Colon (tissue), 2 donors: ENCODE measurements around the gene ZNF620.
"Not testable (repeated sequence)": the region's sequence is repeated elsewhere in the genome, so short reads cannot be mapped to it uniquely, and the experiment has no call there.

Experiments used
- FAIRE-seq: peaks from 2 replicates; lab custom pipeline; 2012; peaks lifted over from hg19 to GRCh38; lab: Jason Lieb, UNC
- donor health status: control.
- donor health status: control.

The ZNF620 gene

GRCh38 chr3:40505599-40506462 lies at the start of gene ZNF620:
TSS of gene ZNF620 (plus strand) at chr3:40506039. CDS start at chr3:40506353, 314 bp downstream.
- no peak for FAIRE-seq

DNA sequence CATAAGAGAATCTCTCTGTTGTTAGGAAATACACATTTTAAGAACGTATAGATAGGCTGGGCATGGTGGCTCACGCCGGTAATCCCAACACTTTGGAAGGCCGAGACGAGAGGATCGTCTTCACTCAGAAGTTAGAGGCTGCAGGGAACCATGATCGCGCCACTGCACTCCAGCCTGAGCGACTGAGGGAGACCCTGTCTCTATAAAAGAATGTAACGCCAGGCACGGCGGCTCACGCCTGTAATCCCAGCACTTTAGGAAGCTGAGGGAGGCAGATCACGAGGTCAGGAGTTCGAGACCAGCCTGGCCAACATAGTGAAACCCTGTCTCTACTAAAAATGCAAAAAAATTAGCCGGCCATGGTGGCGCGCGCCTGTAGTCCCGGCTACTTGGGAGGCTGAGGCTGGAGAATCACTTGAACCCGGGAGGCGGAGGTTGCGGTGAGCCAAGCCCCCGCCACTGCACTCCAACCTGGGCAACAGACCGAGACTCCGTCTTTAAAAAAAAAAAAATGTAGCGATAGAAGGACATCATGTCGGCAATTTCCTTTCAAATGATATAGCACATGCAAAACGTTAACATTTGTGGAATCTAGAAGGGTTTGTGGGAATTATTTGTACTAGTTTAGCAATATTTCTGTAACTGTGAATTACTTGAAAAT lies 49.4 kb upstream of the ZNF620 start:
- no peak for FAIRE-seq

DNA sequence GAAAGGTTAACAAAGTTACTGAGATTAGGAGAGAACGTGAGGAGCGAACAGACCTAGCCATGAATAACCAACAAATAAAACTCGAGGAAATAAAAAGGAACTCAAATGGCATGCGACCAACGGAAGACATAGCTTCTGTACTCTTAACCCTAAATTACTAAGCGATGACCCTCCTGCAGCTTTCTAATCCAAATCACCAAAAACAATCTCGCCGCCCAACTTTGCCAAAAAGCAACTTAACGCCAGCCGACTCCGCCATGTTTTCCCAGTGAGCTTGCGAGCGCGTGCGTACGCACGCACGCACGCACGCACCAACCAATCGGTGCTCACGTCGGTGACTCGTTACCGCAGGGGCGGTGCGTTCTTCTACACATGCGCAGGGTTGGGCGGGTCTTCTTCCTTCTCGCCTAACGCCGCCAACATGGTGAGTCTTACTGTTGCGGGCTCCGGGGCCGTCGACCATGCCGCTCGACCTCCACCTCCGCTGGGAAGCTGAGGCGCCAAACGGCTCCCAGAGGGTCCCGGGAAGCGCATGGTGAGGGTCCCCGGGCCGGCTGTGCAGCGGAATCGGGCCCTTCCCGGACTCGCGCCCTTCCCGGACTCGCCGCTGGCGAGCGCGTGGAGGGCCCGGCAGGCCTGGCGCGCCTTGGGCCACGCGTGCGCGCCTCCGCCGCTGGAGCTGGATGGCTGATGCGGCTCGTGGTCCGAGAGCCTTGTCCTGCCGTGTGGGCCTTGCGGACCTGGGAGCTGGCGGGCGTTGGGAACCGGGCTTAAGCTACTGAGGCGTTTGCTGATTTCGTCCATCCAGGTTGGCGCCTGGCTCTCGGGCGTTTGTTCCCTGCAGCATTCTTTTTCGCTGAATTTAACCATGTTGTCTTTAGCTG lies 48.7 kb upstream of the ZNF620 start, which contains the start of gene RPL14:
Gene RPL14 (plus strand): TSS at position 400 of the 884 bp plus-strand sequence. CDS start 133 bp downstream, at position 533.
- no peak for FAIRE-seq

- no peak for FAIRE-seq
These were observed 47.4 kb upstream of the ZNF620 start for GRCh38 chr3:40458473-40458872.

DNA sequence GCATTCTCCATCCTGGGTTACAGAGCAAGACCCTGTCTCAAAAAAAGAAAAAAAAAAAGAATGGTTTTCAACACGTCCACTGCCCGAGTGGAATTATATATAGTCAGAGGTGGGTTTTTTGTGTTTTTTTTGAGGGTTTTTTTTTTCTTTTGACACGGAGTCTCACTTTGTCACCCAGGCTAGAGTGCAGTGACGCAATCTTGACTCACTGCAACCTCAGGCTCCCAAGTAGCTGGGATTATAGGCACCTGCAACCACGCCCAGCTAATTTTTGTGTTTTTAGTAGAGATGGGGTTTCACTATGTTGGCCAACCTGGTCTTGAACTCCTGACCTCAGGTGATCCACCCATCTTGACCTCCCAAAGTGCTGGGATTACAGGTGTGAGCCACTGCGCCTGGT lies 45.4 kb upstream of the ZNF620 start:
- not testable (repeated sequence) for FAIRE-seq

- no peak for FAIRE-seq
These were observed 44.7 kb upstream of the ZNF620 start for GRCh38 chr3:40461161-40461560.

DNA sequence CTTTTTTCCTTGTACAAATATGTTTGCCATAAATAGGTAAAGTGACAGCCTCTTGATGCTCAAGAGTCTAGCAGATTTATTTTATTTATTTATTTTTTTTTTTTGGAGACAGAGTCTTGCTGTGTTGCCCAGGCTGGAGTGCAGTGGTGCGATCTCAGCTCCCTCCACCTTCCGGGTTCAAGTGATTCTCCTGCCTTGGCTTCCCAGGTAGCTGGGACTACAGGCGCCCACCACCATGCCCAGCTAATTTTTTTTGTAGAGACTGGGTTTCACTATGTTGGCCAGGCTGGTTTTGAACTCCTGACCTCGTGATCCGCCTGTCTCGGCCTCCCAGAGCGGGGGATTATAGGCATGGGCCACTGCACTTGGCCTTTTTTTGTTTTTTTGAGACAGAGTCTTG lies 43.0 kb upstream of the ZNF620 start:
- not testable (repeated sequence) for FAIRE-seq

DNA sequence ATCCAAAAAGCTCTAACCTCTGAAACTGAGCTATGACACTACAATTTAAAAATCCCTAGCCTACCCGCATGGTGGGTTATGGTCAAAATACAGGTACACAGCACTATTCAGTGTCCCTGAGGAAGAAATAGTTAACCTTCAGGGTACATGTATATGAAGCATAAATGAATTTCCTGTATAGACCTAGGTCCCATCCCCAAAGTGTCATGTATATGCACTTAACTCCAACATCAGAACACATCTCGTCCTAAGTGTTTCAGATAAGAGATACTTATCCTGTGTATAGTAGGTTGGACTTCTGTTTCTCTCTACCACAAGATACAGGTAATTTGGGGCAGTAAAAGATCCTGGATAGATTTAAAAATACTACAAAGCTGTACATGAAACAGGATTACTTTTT lies 42.3 kb upstream of the ZNF620 start:
- no peak for FAIRE-seq

DNA sequence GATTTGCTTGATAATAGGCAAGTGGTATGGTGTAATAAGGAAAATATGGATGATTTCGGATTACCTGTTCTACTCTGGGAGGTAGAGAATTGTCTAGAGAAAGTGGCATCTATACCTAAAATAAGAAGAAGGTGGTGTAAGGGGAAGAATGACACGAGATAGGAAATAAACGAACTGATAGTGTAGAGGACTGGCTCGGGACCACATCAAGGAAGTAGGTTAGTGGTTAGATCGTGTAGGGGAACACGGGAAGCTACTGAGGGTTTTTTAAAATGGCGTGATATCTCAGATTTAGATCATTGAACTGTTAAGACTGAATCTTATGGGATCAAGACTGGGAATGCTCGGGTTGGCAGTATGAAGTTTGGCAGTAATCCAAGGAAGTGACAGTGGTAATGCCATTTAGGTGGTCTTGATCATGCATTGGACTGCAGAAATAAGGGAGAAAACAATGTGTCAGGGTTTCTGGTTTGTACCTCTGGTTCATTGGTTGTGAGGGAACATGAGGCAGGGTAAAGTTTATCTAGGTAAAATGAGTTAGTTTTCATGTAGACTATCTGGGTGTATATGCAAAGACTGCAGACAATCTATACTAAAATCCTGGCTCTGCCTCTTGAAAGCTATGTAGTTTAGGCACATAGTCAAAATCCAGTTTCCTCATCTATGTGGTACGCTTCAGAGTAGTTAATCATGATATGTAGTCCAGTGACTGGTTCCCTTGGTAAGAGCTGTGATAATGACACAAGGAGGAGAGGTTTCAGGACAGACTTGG lies 41.3 kb upstream of the ZNF620 start:
- no peak for FAIRE-seq

GRCh38 chr3:40465111-40465407 lies 40.8 kb upstream of the ZNF620 start:
- no peak for FAIRE-seq

GRCh38 chr3:40465456-40465855 lies 40.4 kb upstream of the ZNF620 start:
- no peak for FAIRE-seq

- FAIRE-seq: no peak
These were observed 37.8 kb upstream of the ZNF620 start for GRCh38 chr3:40468018-40468417.

- FAIRE-seq: no peak
These were observed 35.1 kb upstream of the ZNF620 start for GRCh38 chr3:40470701-40471100.

- FAIRE-seq: no peak
These were observed 29.1 kb upstream of the ZNF620 start, which contains the start of gene ZNF619 for GRCh38 chr3:40476478-40477470. TSS of gene ZNF619 (plus strand) at chr3:40477122. CDS start at chr3:40477980, 858 bp downstream.

DNA sequence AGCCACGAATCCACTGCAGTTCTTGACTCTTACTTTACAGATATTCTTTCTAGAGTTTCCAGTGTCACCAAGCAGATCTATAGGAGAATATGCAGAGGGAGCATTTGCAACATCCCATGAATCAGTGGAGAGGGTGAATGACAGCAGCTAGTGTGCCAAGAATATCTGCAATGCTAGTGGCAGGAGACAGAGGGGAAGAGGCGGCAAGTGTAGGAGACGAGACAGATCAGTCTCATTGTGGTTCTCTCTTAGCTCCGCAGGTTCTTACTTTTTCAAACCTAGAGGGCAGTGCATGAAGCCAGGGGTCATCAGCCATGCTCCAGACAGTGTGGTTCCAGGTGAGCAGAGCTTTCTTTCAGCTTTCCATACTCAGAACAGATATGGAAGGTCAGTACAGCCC lies 28.2 kb upstream of the ZNF620 start:
- no peak for FAIRE-seq

- no peak for FAIRE-seq
These were observed 18.7 kb upstream of the ZNF620 start for GRCh38 chr3:40487172-40487571.

- no peak for FAIRE-seq
These were observed 14.9 kb upstream of the ZNF620 start for GRCh38 chr3:40490916-40491315.

GRCh38 chr3:40494698-40495097 lies 11.1 kb upstream of the ZNF620 start:
- no peak for FAIRE-seq

DNA sequence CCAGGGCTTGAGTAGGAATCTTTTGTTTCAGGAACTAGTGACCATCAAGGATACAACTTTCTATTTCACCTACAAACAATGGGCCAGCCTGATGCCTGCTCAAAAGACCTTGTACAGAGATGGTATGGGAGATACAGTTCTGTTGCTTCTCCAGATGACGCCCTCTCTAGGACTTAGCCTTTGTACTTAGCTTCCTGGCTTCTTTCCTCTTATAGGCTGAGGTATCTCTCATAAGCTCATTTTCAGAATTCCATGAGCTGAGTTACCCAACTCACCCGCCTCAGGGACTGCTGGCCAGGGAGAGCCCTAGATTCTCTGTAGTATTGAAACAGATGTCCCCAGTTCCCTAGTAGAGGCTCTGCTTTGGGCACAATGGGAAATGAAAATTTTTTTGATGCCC lies 8.6 kb upstream of the ZNF620 start:
- FAIRE-seq: no peak

GRCh38 chr3:40499952-40500351 lies 5.9 kb upstream of the ZNF620 start:
- FAIRE-seq: no peak
